Hepatocyte (in vitro differentiated cells): ENCODE data around the gene TUT7.

ENCODE experiments used
- EZH2phosphoT487 ChIP-seq: fragments of 200-600 bp; sonication (generic); IDR thresholded peaks from one replicate; pipeline ENCODE4 v1.6.1; 2018; ENCODE audit warnings: antibody characterized with exemption, mild to moderate bottlenecking, low read depth, moderate library complexity; ENCODE audit not compliant: unreplicated experiment, severe bottlenecking
- TF ChIP-seq, protein P1 (sequence below): fragments of 200-600 bp; sonication (generic); IDR thresholded peaks from 2 replicates; pipeline ENCODE4 v1.5.1; 2016; ENCODE audit warnings: antibody characterized with exemption, mild to moderate bottlenecking; ENCODE audit not compliant: poor library complexity

- TF ChIP-seq, protein P1, sequence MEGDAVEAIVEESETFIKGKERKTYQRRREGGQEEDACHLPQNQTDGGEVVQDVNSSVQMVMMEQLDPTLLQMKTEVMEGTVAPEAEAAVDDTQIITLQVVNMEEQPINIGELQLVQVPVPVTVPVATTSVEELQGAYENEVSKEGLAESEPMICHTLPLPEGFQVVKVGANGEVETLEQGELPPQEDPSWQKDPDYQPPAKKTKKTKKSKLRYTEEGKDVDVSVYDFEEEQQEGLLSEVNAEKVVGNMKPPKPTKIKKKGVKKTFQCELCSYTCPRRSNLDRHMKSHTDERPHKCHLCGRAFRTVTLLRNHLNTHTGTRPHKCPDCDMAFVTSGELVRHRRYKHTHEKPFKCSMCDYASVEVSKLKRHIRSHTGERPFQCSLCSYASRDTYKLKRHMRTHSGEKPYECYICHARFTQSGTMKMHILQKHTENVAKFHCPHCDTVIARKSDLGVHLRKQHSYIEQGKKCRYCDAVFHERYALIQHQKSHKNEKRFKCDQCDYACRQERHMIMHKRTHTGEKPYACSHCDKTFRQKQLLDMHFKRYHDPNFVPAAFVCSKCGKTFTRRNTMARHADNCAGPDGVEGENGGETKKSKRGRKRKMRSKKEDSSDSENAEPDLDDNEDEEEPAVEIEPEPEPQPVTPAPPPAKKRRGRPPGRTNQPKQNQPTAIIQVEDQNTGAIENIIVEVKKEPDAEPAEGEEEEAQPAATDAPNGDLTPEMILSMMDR = no peak
- no peak for TF ChIP-seq EZH2phosphoT487
Measured at GRCh38 chr9:86324901-86325300, 29.3 kb downstream of the TUT7 start.
